ENCODE measurements around the gene PIK3R6. TPM values are rescaled to one million over a fixed set of nuclear protein-coding genes. Genes with fewer than 3 reads are reported as not detected.

Gene PIK3R6
- total RNA-seq, 1 donor from 2014 or later: not detected

- no peak for TF ChIP-seq CTCF (IDR thresholded peaks at IDR 0.05; ENCODE audit: insufficient read depth, low read length, poor library complexity, severe bottlenecking)
- Histone ChIP-seq H3K4me3 (ENCODE audit: low read depth, low read length) (no peak overlapping the region), H3K27me3 (ENCODE audit: control insufficient read depth, insufficient read depth, low read length) (peaks cover 7% of the 10 kb centered on the region), H3K36me3 (ENCODE audit: control insufficient read depth, insufficient read depth, low read length) (no peaks in the 10 kb centered on the region)
- DNase-seq (ENCODE audit: low read depth): no peak
Observed at GRCh38 chr17:8828517-8828875, 39.0 kb downstream of the PIK3R6 start.

GRCh38 chr17:8826808-8827435 is 40.6 kb downstream of the PIK3R6 start:
- Histone ChIP-seq H3K4me3 (ENCODE audit: low read depth, low read length) (no peak overlapping the region), H3K27me3 (ENCODE audit: control insufficient read depth, insufficient read depth, low read length) (peaks cover 2% of the 10 kb centered on the region)
- DNase-seq (ENCODE audit: low read depth): no peak

GRCh38 chr17:8825802-8826201 is 41.7 kb downstream of the PIK3R6 start:
- no peaks in the 10 kb centered on the region for H3K36me3 ChIP-seq (ENCODE audit: control insufficient read depth, insufficient read depth, low read length)
- no peak for TF ChIP-seq CTCF (IDR thresholded peaks at IDR 0.05; ENCODE audit: insufficient read depth, low read length, poor library complexity, severe bottlenecking)
- no peak for DNase-seq (ENCODE audit: low read depth)
- peaks cover 2% of the 10 kb centered on the region for H3K27me3 ChIP-seq (ENCODE audit: control insufficient read depth, insufficient read depth, low read length)
- no peak overlapping the region for H3K4me3 ChIP-seq (ENCODE audit: low read depth, low read length)

More at GRCh38 chr17:8826808-8827435, 40.6 kb downstream of the PIK3R6 start:
- H3K36me3 ChIP-seq (ENCODE audit: control insufficient read depth, insufficient read depth, low read length): no peaks in the 10 kb centered on the region
- no peak for TF ChIP-seq CTCF (IDR thresholded peaks at IDR 0.05; ENCODE audit: insufficient read depth, low read length, poor library complexity, severe bottlenecking)

GRCh38 chr17:8823279-8823678 is 44.2 kb downstream of the PIK3R6 start:
- no peaks in the 10 kb centered on the region for H3K36me3 ChIP-seq (ENCODE audit: control insufficient read depth, insufficient read depth, low read length)
- H3K4me3 ChIP-seq (ENCODE audit: low read depth, low read length): no peak overlapping the region
- H3K27me3 ChIP-seq (ENCODE audit: control insufficient read depth, insufficient read depth, low read length): no peaks in the 10 kb centered on the region
- DNase-seq (ENCODE audit: low read depth): no peak
- TF ChIP-seq CTCF (IDR thresholded peaks at IDR 0.05; ENCODE audit: insufficient read depth, low read length, poor library complexity, severe bottlenecking): no peak

GRCh38 chr17:8822401-8823035 is 45.0 kb downstream of the PIK3R6 start:
- no peak for DNase-seq (ENCODE audit: low read depth)
- Histone ChIP-seq H3K4me3 (ENCODE audit: low read depth, low read length) (no peak overlapping the region), H3K27me3 (ENCODE audit: control insufficient read depth, insufficient read depth, low read length) (no peaks in the 10 kb centered on the region), H3K36me3 (ENCODE audit: control insufficient read depth, insufficient read depth, low read length) (no peaks in the 10 kb centered on the region)
- no peak for TF ChIP-seq CTCF (IDR thresholded peaks at IDR 0.05; ENCODE audit: insufficient read depth, low read length, poor library complexity, severe bottlenecking)
